Stimulated activated CD4-positive, alpha-beta T cell treated with anti-CD3 and anti-CD28 coated beads, Interleukin-4, amount 100 ng/mL, for 48 hours (primary cell): ENCODE measurements around the gene ITPR1.
"Not testable (repeated sequence)": the region's sequence is repeated elsewhere in the genome, so short reads cannot be mapped to it uniquely, and the experiment has no call there.

ENCODE experiments used
- DNase-seq, 2 donors: peaks; one replicate each; pipeline ENCODE4 v3.0.0-alpha.2; 2020; ENCODE audit warnings: low read depth in 2 of 2

The ITPR1 gene

GRCh38 chr3:4756855-4757574 lies 263.9 kb downstream of the ITPR1 start:
- DNase-seq: no peak

DNA sequence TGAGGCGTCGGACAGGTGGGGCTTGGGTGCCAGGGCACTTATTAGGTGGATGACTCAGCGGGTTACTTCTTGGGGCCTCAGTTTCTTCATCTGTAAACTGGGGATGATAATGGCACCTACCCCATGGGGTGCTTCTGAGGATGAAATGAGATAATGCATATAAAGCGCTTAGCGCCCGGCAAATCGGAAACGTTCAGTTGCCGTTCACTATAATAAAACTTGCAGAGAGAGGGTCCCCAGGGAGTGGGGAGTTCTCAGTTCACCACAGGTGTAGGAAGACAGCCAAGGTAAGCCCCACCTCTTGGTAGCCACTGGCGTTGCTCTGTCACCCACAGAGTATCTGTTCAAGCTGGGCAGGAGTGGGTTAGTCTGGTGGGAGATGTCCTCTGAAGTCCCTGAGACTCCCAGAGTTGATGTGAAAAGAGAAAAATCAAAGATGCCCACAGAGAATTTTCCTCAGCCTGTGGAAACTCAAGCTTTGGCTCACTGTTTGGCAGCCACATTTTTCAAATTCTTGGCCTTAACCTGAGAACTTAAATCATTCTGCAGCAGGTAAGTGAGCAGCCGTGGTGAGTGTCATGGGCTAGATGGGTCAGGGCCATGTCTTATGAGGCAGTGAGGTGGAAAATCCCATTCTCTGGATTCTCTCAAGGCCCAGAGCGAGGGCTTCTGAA lies 264.6 kb downstream of the ITPR1 start:
- DNase-seq: no peak

DNA sequence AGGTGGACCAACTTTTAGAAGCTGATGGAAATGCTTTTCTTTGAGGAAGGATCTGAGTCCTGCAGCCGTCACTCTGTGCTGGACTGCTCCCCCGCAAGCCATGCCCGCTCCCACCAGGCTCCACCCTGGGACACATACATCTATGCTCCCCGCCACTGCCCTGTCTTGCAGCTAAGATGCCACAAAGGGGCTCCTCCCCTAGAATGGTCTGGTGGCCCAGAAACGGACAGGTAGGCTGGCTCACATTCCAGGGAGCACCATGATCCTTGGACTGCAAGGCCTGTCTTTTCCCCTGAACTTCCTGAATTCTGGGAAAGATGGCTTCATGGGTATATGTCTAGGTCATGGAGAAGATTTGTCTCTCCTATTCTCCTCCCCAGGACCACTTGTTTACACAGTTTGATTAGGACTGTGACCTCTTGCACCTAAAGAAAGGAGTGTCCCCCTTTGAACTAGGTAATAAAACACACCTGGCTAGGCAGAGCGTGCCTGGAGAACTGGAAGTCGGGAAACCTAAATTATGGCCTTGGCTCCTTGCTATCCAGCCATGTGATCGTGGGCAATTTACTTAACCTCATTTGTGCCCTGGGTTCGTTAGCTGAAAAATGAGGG lies 265.2 kb downstream of the ITPR1 start:
- DNase-seq: no peak

GRCh38 chr3:4758957-4759656 lies 266.0 kb downstream of the ITPR1 start:
- DNase-seq: no peak

DNA sequence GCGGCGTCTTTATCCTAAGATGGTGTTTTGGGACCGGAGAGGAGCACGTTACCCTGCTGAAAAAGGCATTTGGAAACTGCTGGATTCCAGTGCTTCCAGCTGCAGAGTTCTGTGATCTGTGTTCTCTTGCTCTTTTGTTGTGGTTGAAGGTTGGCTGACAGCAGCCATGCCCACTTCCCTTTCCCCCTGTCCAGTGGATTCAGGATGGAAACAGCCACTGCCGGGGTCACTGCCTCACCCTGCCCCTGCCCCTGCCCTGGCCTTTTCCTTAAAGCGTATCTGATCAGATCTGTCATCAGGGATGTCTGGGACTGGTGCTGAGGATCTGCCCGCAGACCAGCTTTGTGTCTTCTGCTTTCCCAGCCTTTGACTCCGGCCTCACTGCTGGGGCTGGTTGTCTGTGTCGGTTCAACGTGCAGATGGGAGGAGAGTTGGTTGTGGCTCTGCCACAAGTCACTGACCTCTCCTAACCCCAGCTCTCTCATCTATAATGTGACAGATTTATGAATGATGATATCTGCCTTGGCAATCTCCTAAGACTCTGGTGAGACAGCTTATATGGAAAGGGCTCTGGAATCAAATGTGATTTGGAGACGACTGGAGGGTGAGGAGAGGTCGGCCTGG lies 266.7 kb downstream of the ITPR1 start:
- no peak for DNase-seq

GRCh38 chr3:4761759-4762158 lies 268.6 kb downstream of the ITPR1 start:
- no peak for DNase-seq

- not testable (repeated sequence) for DNase-seq
Measured at GRCh38 chr3:4762481-4763230, 269.5 kb downstream of the ITPR1 start.

DNA sequence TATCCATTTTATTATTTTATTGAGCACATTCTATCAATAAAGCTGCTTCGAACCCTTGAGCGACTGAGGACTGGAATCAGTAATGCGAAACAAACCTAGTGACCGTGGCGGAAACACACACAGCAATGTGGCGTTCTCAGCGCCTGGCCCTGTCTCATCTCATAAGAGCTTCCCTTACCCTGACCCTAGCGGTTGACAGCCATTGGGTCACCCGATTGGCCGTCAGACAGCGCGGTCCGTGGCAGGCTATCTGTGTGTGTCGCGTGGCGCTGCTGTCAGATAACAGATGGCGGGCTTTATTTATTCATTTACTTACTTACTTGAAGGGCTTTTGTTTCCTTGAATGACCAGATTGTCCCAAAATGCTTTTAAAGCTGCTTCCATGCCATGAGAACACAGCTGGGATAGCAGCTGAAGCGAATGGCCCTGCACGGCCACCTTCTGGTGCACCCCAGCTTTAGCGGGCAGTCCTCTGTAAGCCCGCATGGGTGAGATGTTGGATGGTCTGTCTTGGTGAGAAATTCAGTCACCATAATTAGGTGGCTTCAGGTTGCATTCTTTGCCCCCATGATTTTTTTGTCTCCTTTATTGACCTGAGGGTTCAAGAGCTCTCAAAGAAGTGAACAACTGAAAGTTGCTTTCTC lies 270.6 kb downstream of the ITPR1 start:
- DNase-seq: no peak

DNA sequence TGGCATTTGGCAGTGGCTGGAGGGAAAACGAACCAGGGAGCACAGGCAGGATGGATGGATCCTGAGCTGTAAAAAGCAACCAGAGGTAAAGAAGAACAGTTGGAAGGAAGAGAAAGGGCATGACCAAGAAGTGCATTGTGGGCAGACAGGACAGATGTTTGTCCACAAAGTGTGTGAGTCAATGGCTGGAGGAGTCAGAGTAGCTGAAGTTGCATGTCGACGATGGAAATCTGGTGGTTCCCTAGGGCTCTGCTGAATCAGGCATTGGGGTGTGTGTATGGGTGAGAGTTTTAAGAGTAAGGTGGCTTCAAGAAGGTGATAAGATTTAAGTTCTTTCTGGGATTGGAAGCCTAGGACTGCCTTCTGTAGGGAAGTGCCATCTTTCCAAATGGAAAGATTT lies 272.1 kb downstream of the ITPR1 start:
- DNase-seq: no peak

GRCh38 chr3:4766263-4766662 lies 273.1 kb downstream of the ITPR1 start:
- no peak for DNase-seq

- DNase-seq: no peak
Measured at GRCh38 chr3:4766716-4767499, 273.8 kb downstream of the ITPR1 start.

GRCh38 chr3:4768021-4768420 lies 274.9 kb downstream of the ITPR1 start:
- DNase-seq: no peak

DNA sequence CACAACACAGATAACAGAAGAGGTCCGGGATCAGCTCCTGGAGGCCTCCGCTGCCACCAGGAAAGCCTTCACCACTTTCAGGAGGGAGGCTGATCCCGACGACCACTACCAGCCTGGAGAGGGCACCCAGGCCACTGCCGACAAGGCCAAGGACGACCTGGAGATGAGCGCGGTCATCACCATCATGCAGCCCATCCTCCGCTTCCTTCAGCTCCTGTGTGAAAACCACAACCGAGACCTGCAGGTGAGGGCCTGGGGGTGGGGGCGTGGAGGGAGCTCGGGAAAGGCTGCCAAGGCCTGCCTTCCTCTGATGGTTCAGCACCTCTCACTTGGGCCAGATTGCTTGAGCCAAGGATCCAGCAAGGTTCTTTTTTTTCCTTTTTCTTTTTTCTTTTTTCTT lies 275.4 kb downstream of the ITPR1 start:
- no peak for DNase-seq

GRCh38 chr3:4770561-4770960 lies 277.4 kb downstream of the ITPR1 start:
- DNase-seq: no peak

GRCh38 chr3:4771243-4771642 lies 278.1 kb downstream of the ITPR1 start:
- DNase-seq: no peak

DNA sequence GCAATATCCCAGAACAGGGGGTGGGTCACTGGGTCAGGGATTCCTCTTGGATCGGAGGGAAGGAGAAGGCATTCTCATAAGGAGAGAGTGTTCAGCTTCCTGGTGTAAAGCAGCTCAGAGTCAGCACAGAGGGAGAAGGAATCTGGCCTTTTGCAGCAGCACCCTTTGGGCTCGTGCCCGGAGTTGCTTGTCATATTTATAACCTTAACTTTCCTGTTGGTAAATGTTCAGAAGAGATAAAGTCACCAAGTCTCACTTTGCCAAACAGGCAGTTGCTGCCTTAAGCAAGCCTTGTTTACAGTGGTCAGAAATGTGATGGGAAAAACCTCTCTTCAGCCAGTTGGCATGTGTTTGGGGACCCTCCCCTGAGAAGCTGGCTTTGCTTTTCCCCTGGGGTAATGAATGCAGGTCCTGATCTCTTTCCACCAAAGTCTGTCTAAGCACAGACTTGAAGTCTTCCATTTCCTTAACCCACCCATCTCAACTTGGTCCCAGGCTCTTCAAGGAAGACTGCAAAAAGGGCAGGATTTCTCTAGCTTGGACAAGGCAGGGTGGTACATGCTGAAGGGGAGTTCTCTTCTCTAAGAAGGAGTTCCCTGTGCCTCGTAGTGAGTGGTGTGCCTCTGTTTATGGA lies 279.1 kb downstream of the ITPR1 start:
- no peak for DNase-seq

- DNase-seq: no peak
Measured at GRCh38 chr3:4772858-4773257, 279.7 kb downstream of the ITPR1 start.

DNA sequence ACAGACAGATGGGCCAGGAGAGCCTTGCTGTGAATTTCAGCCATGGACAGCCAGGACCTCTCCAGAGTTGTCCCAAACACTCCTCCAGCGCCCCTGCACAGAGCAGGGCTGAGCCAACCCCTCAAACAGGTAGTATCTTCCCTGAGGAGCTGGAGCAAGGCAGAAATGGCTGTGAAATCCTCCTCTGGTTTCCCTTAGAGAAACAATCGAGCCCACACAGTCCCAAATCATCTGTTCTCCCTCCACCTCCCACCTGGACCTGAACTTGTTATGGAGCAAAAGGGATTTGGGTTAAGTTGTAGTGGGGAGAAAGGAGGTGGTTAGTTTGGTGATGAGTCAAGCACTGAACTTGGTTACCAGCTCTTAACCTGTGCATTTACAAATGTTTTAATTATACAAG lies 280.4 kb downstream of the ITPR1 start:
- no peak for DNase-seq

DNA sequence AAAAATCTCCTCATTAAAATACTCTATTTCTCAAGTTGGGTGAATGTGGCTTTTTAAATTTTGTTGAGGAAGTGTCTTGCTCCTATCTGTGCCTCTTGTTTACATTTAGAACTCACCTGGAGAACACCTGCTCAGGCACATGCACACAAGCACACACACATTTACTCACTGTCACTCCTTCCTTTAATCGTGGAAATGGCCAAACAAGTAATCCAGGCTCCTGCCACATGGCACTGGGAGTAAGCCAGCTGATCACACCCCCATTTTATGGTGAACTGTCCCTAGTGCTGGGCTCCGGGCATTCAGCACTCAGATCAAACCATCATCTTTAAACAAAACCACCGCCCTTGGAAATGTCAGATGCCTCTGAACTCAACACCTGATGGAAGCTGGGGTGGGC lies 281.4 kb downstream of the ITPR1 start:
- no peak for DNase-seq
